Left forelimb (tissue), 1 donor: ENCODE data around the gene PRKN.

ENCODE experiments used
- DNase-seq: peaks from one replicate; pipeline ENCODE4 v3.0.0-alpha.2; 2018; ENCODE audit warnings: low spot score

PRKN gene

GRCh38 chr6:162301128-162301527 lies 426.4 kb downstream of the PRKN start:
- DNase-seq: no peak

- no peak for DNase-seq
These were observed 433.5 kb downstream of the PRKN start for GRCh38 chr6:162294029-162294428.

GRCh38 chr6:162292915-162293314 lies 434.7 kb downstream of the PRKN start:
- DNase-seq: no peak

- no peak for DNase-seq
These were observed 436.6 kb downstream of the PRKN start for GRCh38 chr6:162290846-162291465.

- DNase-seq: no peak
These were observed 437.6 kb downstream of the PRKN start for GRCh38 chr6:162289972-162290371.

- DNase-seq: no peak
These were observed 453.6 kb downstream of the PRKN start for GRCh38 chr6:162273986-162274385.

GRCh38 chr6:162271922-162272321 lies 455.6 kb downstream of the PRKN start:
- DNase-seq: no peak

GRCh38 chr6:162270966-162271365 lies 456.6 kb downstream of the PRKN start:
- DNase-seq: no peak

- no peak for DNase-seq
These were observed 459.9 kb downstream of the PRKN start for GRCh38 chr6:162267641-162268040.

- DNase-seq: no peak
These were observed 460.4 kb downstream of the PRKN start for GRCh38 chr6:162267126-162267525.

GRCh38 chr6:162264581-162264980 lies 463.0 kb downstream of the PRKN start:
- no peak for DNase-seq

- no peak for DNase-seq
These were observed 464.9 kb downstream of the PRKN start for GRCh38 chr6:162262466-162263196.

- no peak for DNase-seq
These were observed 466.0 kb downstream of the PRKN start for GRCh38 chr6:162261598-162261997.

- DNase-seq: no peak
These were observed 467.5 kb downstream of the PRKN start for GRCh38 chr6:162260027-162260426.

- DNase-seq: no peak
These were observed 468.9 kb downstream of the PRKN start for GRCh38 chr6:162258647-162259046.

- DNase-seq: no peak
These were observed 471.2 kb downstream of the PRKN start for GRCh38 chr6:162256361-162256760.

- no peak for DNase-seq
These were observed 476.3 kb downstream of the PRKN start for GRCh38 chr6:162251257-162251656.

- no peak for DNase-seq
These were observed 477.5 kb downstream of the PRKN start for GRCh38 chr6:162249907-162250642.

- DNase-seq: no peak
These were observed 481.6 kb downstream of the PRKN start for GRCh38 chr6:162245830-162246420.

- no peak for DNase-seq
These were observed 483.5 kb downstream of the PRKN start for GRCh38 chr6:162244031-162244430.

GRCh38 chr6:162242915-162243314 lies 484.7 kb downstream of the PRKN start:
- no peak for DNase-seq

- DNase-seq: no peak
These were observed 488.2 kb downstream of the PRKN start for GRCh38 chr6:162239330-162239729.

- no peak for DNase-seq
These were observed 488.9 kb downstream of the PRKN start for GRCh38 chr6:162238675-162239074.
